CD4-positive, CD25-positive, alpha-beta regulatory T cell (primary cell): ENCODE results near the gene PROM2. TPM values are rescaled to one million over a fixed set of nuclear protein-coding genes. Genes with fewer than 3 reads are reported as not detected.

ENCODE experiments used
- ATAC-seq, 2 donors: fragments of 150-1000 bp; cut with Tn5 transposase; one replicate each; pipeline ENCODE4 v1.10.0; 2021; ENCODE audit warnings: low read depth in 2 of 2, moderate number of reproducible peaks in 2 of 2, moderate library complexity in 1 of 2
- DNase-seq, 3 donors: peaks; one replicate each; pipeline versions ENCODE4 v3.0.0 to v3.0.0-alpha.2; 2012 to 2022; ENCODE audit warnings: mixed read lengths in 1 of 3
- H3K27ac ChIP-seq: one replicate; pipeline ENCODE4 v1.7.0; 2013; ENCODE audit warnings: mild to moderate bottlenecking, low read length; ENCODE audit not compliant: insufficient read depth, poor library complexity, severe bottlenecking
- H3K27me3 ChIP-seq: one replicate; pipeline ENCODE4 v1.7.0; 2013; ENCODE audit warnings: low read length; ENCODE audit not compliant: control insufficient read depth, insufficient read depth
- H3K36me3 ChIP-seq: one replicate; pipeline ENCODE4 v1.7.0; 2013; ENCODE audit warnings: mild to moderate bottlenecking, low read length, moderate library complexity; ENCODE audit not compliant: control insufficient read depth, insufficient read depth
- H3K4me1 ChIP-seq: 2 replicates; pipeline ENCODE4 v1.7.0; 2013; ENCODE audit warnings: mild to moderate bottlenecking, low read length; ENCODE audit not compliant: insufficient read depth, control insufficient read depth, poor library complexity, severe bottlenecking
- H3K4me3 ChIP-seq: one replicate; pipeline ENCODE4 v1.7.0; 2013; ENCODE audit warnings: low read depth, mild to moderate bottlenecking, low read length, moderate library complexity
- H3K9me3 ChIP-seq, 2 experiments: 1 replicate in 1 of 2; 2 replicates in 1 of 2; pipeline ENCODE4 v1.7.0; 2013; ENCODE audit warnings: low read length in 2 of 2, mild to moderate bottlenecking in 1 of 2, moderate library complexity in 1 of 2; ENCODE audit not compliant: control insufficient read depth in 2 of 2
- H3K27ac Mint-ChIP-seq, 3 donors: one replicate each; pipeline ENCODE4 v1.8.0; 2020 to 2022; ENCODE audit warnings: mild to moderate bottlenecking in 3 of 3, mixed read lengths in 3 of 3, moderate library complexity in 2 of 3
- H3K27me3 Mint-ChIP-seq: one replicate; pipeline ENCODE4 v1.8.0; 2022; ENCODE audit warnings: mild to moderate bottlenecking, mixed read lengths
- H3K36me3 Mint-ChIP-seq: one replicate; pipeline ENCODE4 v1.8.0; 2020; ENCODE audit warnings: mixed read lengths
- H3K4me1 Mint-ChIP-seq, 4 donors: one replicate each; pipeline ENCODE4 v1.8.0; 2020 to 2022; ENCODE audit warnings: mixed read lengths in 4 of 4, mild to moderate bottlenecking in 1 of 4
- H3K4me3 Mint-ChIP-seq, 4 donors: one replicate each; pipeline ENCODE4 v1.8.0; 2020 to 2022; ENCODE audit warnings: mild to moderate bottlenecking in 4 of 4, mixed read lengths in 4 of 4, moderate library complexity in 3 of 4
- H3K9me3 Mint-ChIP-seq, 7 donors: one replicate each; pipeline ENCODE4 v1.8.0; 2020 to 2022; ENCODE audit warnings: mixed read lengths in 7 of 7, mild to moderate bottlenecking in 3 of 7, moderate library complexity in 2 of 7
- polyA plus RNA-seq, 4 donors: library from polyadenylated mRNA; unstranded; fragments of 300-500 nt; fragmentation: Illumina TruSeq; gene quantifications; one replicate each; pipeline ENCODE4 v1.2.3, GENCODE V29; 2021
- total RNA-seq: library from RNA; stranded (reverse); gene quantifications from one replicate; pipeline ENCODE4 v1.2.3, GENCODE V29; 2022

Gene PROM2
- total and polyA plus RNA-seq, 5 donors from 2014 or later: 0.47 TPM; not detected in 4

- H3K27me3 ChIP-seq: no peaks in the 10 kb centered on the region
- no peaks in the 10 kb centered on the region for H3K36me3 ChIP-seq
- no peaks in the 10 kb centered on the region for H3K9me3 ChIP-seq
- H3K4me1 Mint-ChIP-seq: no peaks in the 10 kb centered on the region
- H3K9me3 Mint-ChIP-seq: no peaks in the 10 kb centered on the region
- peak overlapping the region in 1 of 3 donors; percentile 6 for H3K27ac Mint-ChIP-seq
- H3K27ac ChIP-seq: no peak overlapping the region
- H3K4me1 ChIP-seq: no peaks in the 10 kb centered on the region
- ATAC-seq (no peak), DNase-seq (no peak)
- no peaks in the 10 kb centered on the region for H3K36me3 Mint-ChIP-seq
- H3K4me3 Mint-ChIP-seq: no peak overlapping the region
- H3K27me3 Mint-ChIP-seq: no peaks in the 10 kb centered on the region
- H3K4me3 ChIP-seq: no peak overlapping the region
Measured at GRCh38 chr2:95317665-95318425, 43.6 kb downstream of the PROM2 start.

- no peaks in the 10 kb centered on the region for H3K4me1 Mint-ChIP-seq
- Histone ChIP-seq H3K4me1 (no peaks in the 10 kb centered on the region), H3K9me3 (no peaks in the 10 kb centered on the region), H3K27me3 (no peaks in the 10 kb centered on the region), H3K36me3 (no peaks in the 10 kb centered on the region), H3K4me3 (no peak overlapping the region), H3K27ac (no peak overlapping the region)
- peak overlapping the region in 1 of 4 donors; percentile 35 for H3K4me3 Mint-ChIP-seq
- no peaks in the 10 kb centered on the region for H3K36me3 Mint-ChIP-seq
- ATAC-seq (no peak), DNase-seq (no peak)
- peak overlapping the region in 1 of 3 donors; percentile 21 for H3K27ac Mint-ChIP-seq
- H3K9me3 Mint-ChIP-seq: no peaks in the 10 kb centered on the region
- H3K27me3 Mint-ChIP-seq: no peaks in the 10 kb centered on the region
Measured at GRCh38 chr2:95318431-95319220, 44.4 kb downstream of the PROM2 start.

- Histone ChIP-seq H3K27ac (no peak overlapping the region), H3K4me3 (no peak overlapping the region), H3K9me3 (no peaks in the 10 kb centered on the region), H3K27me3 (no peaks in the 10 kb centered on the region), H3K36me3 (no peaks in the 10 kb centered on the region), H3K4me1 (no peaks in the 10 kb centered on the region)
- DNase-seq (no peak), ATAC-seq (no peak)
- H3K9me3 Mint-ChIP-seq: no peaks in the 10 kb centered on the region
- no peaks in the 10 kb centered on the region for H3K27me3 Mint-ChIP-seq
- no peaks in the 10 kb centered on the region for H3K36me3 Mint-ChIP-seq
- H3K4me3 Mint-ChIP-seq: no peak overlapping the region
- no peak overlapping the region for H3K27ac Mint-ChIP-seq
- no peaks in the 10 kb centered on the region for H3K4me1 Mint-ChIP-seq
Measured at GRCh38 chr2:95319481-95320343, 45.5 kb downstream of the PROM2 start.

- Histone ChIP-seq H3K9me3 (no peaks in the 10 kb centered on the region), H3K4me3 (no peak overlapping the region), H3K4me1 (no peaks in the 10 kb centered on the region), H3K27me3 (no peaks in the 10 kb centered on the region), H3K36me3 (no peaks in the 10 kb centered on the region), H3K27ac (no peak overlapping the region)
- no peak for ATAC-seq
- DNase-seq: no peak
- H3K27me3 Mint-ChIP-seq: no peaks in the 10 kb centered on the region
- no peak overlapping the region for H3K27ac Mint-ChIP-seq
- no peaks in the 10 kb centered on the region for H3K4me1 Mint-ChIP-seq
- H3K36me3 Mint-ChIP-seq: no peaks in the 10 kb centered on the region
- H3K9me3 Mint-ChIP-seq: no peaks in the 10 kb centered on the region
- H3K4me3 Mint-ChIP-seq: no peak overlapping the region
Measured at GRCh38 chr2:95320344-95320712, 46.1 kb downstream of the PROM2 start.

GRCh38 chr2:95320986-95321767 lies 46.9 kb downstream of the PROM2 start:
- no peaks in the 10 kb centered on the region for H3K36me3 Mint-ChIP-seq

GRCh38 chr2:95323347-95324155 lies 49.3 kb downstream of the PROM2 start:
- Mint-ChIP-seq H3K4me3 (no peak overlapping the region), H3K4me1 (peaks cover 0 to 2% (median 0%) of the 10 kb centered on the region in 4 donors), H3K9me3 (peaks cover 0 to 7% (median 0%) of the 10 kb centered on the region in 7 donors), H3K27me3 (no peaks in the 10 kb centered on the region), H3K36me3 (no peaks in the 10 kb centered on the region), H3K27ac (no peak overlapping the region)
- Histone ChIP-seq H3K9me3 (no peaks in the 10 kb centered on the region), H3K36me3 (no peaks in the 10 kb centered on the region), H3K27me3 (no peaks in the 10 kb centered on the region), H3K4me1 (no peaks in the 10 kb centered on the region), H3K4me3 (no peak overlapping the region), H3K27ac (no peak overlapping the region)
- ATAC-seq: no peak
- DNase-seq: no peak

More at GRCh38 chr2:95320986-95321767, 46.9 kb downstream of the PROM2 start:
- Mint-ChIP-seq H3K4me3 (no peak overlapping the region), H3K27ac (no peak overlapping the region), H3K27me3 (no peaks in the 10 kb centered on the region), H3K9me3 (peaks cover 0 to 7% (median 0%) of the 10 kb centered on the region in 7 donors), H3K4me1 (peaks cover 0 to 2% (median 0%) of the 10 kb centered on the region in 4 donors)
- ATAC-seq: no peak
- H3K4me3 ChIP-seq: no peak overlapping the region
- no peaks in the 10 kb centered on the region for H3K27me3 ChIP-seq
- no peak for DNase-seq
- no peaks in the 10 kb centered on the region for H3K9me3 ChIP-seq
- H3K4me1 ChIP-seq: no peaks in the 10 kb centered on the region
- H3K36me3 ChIP-seq: no peaks in the 10 kb centered on the region
- H3K27ac ChIP-seq: no peak overlapping the region
